WI38 (cell line): ENCODE results near the gene DNAH1.

Experiments
- H3K4me3 ChIP-seq: 2 replicates; pipeline ENCODE4 v1.5.1; 2011; ENCODE audit warnings: low read depth, mild to moderate bottlenecking, control low read depth, low read length
- TF ChIP-seq, protein P1 (sequence below): IDR thresholded peaks from 2 replicates; pipeline ENCODE4 v1.5.1; 2012; ENCODE audit warnings: low read depth, mild to moderate bottlenecking, control low read depth, low read length

DNAH1 gene

DNA sequence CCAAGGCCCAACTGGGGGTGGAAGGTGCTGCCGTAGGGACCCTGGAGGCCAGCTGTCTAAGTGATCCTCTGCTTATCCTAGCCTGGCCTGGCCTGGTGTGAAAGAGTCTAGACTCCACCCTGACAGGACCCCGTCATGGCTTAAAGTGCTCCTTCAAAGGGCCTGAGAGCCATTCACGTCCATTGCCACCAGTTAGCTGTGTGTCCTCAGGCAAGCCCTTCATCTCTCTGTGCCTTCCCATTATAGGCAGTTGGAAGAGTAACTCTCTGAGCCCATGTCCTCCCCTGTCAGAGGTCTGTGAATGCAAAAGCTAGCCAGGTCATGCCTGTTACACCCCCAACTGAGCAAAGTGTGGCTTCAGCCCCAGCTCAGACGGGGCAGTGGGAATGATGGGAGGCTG is 9.1 kb upstream of the DNAH1 start:
- TF ChIP-seq, protein P1, sequence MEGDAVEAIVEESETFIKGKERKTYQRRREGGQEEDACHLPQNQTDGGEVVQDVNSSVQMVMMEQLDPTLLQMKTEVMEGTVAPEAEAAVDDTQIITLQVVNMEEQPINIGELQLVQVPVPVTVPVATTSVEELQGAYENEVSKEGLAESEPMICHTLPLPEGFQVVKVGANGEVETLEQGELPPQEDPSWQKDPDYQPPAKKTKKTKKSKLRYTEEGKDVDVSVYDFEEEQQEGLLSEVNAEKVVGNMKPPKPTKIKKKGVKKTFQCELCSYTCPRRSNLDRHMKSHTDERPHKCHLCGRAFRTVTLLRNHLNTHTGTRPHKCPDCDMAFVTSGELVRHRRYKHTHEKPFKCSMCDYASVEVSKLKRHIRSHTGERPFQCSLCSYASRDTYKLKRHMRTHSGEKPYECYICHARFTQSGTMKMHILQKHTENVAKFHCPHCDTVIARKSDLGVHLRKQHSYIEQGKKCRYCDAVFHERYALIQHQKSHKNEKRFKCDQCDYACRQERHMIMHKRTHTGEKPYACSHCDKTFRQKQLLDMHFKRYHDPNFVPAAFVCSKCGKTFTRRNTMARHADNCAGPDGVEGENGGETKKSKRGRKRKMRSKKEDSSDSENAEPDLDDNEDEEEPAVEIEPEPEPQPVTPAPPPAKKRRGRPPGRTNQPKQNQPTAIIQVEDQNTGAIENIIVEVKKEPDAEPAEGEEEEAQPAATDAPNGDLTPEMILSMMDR = no peak
- no peak overlapping the region for H3K4me3 ChIP-seq

DNA sequence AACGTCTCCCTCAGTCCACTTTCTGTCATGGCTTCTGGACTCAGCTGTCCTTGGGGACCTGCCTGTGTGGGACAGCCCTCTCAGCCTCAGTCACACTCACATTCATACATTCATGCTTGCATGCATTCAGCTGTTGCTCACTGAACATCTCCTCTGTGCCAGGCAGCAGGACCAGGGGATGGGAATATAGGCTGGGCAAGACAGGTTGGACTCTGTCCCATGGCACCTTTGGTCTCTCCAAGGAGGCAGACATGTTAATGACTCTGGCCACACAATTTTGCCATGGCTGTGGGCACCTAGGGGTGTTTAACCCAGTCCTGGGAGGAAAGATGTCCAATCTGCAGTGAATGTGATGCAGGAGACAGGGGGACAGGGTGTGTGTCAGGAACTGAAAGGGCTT is 7.8 kb upstream of the DNAH1 start:
- H3K4me3 ChIP-seq = no peak overlapping the region
- TF ChIP-seq, protein P1 = no peak

GRCh38 chr3:52310861-52311575 is 5.1 kb upstream of the DNAH1 start:
- no peak overlapping the region for H3K4me3 ChIP-seq
- TF ChIP-seq, protein P1 = no peak

DNA sequence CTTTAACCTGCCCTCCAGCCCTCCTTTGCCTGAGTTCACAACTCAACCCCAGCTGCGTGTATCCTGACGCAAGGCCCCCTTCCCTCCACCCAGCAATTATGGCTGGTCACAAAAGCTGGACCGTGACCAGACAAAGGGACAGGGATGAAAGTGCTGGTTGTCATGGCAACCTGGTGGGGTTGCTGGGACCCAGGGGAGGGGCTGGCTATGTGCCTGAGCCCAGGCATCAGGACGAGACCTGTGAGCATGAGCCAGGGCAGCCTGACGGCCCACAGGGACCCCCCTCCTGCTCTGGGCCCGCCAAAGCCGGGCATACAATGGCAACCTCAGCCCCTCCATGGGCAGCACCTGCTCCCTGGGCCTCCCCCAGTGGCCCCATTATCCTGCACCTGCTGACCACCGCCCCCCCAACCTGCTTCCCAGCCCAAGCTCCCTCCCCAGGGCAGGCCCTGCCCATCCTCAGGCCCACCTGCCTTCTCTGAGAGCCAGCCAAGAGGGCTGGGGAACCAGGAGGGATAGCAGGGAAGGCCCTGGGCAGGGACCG is 4.5 kb upstream of the DNAH1 start:
- TF ChIP-seq, protein P1 = no peak
- H3K4me3 ChIP-seq = no peak overlapping the region

- no peak overlapping the region for H3K4me3 ChIP-seq
Observed at GRCh38 chr3:52313188-52313773, 2.8 kb upstream of the DNAH1 start.

GRCh38 chr3:52313774-52314188 is 2.3 kb upstream of the DNAH1 start:
- no peak overlapping the region for H3K4me3 ChIP-seq
- TF ChIP-seq, protein P1 = no peak

More at GRCh38 chr3:52313188-52313773, 2.8 kb upstream of the DNAH1 start:
- TF ChIP-seq, protein P1 = no peak

DNA sequence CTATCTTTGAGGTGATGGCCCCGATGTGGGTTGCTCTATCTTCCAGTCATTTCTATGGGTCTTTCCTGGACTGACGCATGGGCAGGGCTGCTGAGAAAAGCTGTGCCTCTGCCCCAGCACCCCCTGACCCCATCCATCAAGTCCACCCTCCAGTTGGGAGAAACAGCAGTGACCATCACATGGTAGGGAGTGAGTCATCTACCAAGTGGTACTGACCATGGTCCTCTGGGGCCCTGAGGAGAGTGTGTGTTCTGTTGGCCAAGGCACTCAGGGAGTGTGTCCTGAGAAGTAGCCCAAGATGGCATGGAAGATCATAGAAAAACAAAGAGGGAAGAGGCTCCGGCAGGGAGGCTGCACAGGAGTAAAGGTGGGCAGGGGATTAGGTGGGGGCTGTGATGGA is 1.6 kb upstream of the DNAH1 start:
- no peak overlapping the region for H3K4me3 ChIP-seq
- TF ChIP-seq, protein P1 = no peak
